B cell (primary cell): ENCODE data around the gene ZNF662.

Experiments used
- CTCF ChIP-seq: fragments of 200-600 bp; IDR thresholded peaks from one replicate; pipeline ENCODE4 v1.8.0; 2022; ENCODE audit warnings: antibody characterized with exemption, mild to moderate bottlenecking
- EZH2 ChIP-seq: IDR thresholded peaks from 2 replicates; pipeline ENCODE4 v1.6.1; 2012; ENCODE audit warnings: borderline replicate concordance, low read depth, mild to moderate bottlenecking, moderate library complexity, low read length; ENCODE audit not compliant: insufficient read depth, poor library complexity, severe bottlenecking

GRCh38 chr3:42868841-42869240, 37.1 kb upstream of the ZNF662 start:
- TF ChIP-seq CTCF (no peak), EZH2 (no peak)
